BJ (cell line): ENCODE measurements around the gene EDDM13. TPM values are rescaled to one million over a fixed set of nuclear protein-coding genes. Genes with fewer than 3 reads are reported as not detected.
"Not testable (repeated sequence)": the region's sequence is repeated elsewhere in the genome, so short reads cannot be mapped to it uniquely, and the experiment has no call there.

ENCODE experiments used
- CTCF ChIA-PET: fragments of 350-600 bp; formaldehyde crosslinking; extraction: SDS; loops from one replicate; lab custom pipeline; 2021; ENCODE audit warnings: antibody characterized with exemption, inconsistent platforms; lab: Yijun Ruan, JAX
- POLR2A ChIA-PET: fragments of 300-600 bp; sonication (Branson Sonifier 250); formaldehyde crosslinking; extraction: SDS; loops from one replicate; lab custom pipeline; 2021; ENCODE audit warnings: antibody characterized with exemption; lab: Charles Lee
- DNase-seq: peaks from one replicate; pipeline ENCODE4 v3.0.0-alpha.2; 2011; ENCODE audit warnings: low read depth
- H3K27me3 ChIP-seq: 2 replicates; pipeline ENCODE4 v1.6.0; 2011; ENCODE audit warnings: low read length; ENCODE audit not compliant: control insufficient read depth, insufficient read depth
- H3K36me3 ChIP-seq: 2 replicates; pipeline ENCODE4 v1.5.1; 2011; ENCODE audit warnings: low read length; ENCODE audit not compliant: control insufficient read depth, insufficient read depth
- H3K4me3 ChIP-seq: 2 replicates; pipeline ENCODE4 v1.5.1; 2011; ENCODE audit warnings: low read depth, mild to moderate bottlenecking, control low read depth, low read length
- CTCF ChIP-seq: IDR thresholded peaks from 2 replicates; pipeline ENCODE4 v1.5.1; 2011; ENCODE audit warnings: low read depth, mild to moderate bottlenecking, control low read depth, inconsistent platforms, low read length, moderate library complexity; ENCODE audit not compliant: insufficient read depth
- polyA minus RNA-seq: library from RNA; depleted of rRNA, polyadenylated mRNA; stranded (reverse); fragments of >200 nt; gene quantifications from 2 replicates; pipeline ENCODE4 v1.2.3, GENCODE V29; 2011; rRNA and poly(A)+ RNA removed
- polyA plus RNA-seq: library from polyadenylated mRNA; depleted of rRNA; stranded (reverse); fragments of >200 nt; gene quantifications from 2 replicates; pipeline ENCODE4 v1.2.3, GENCODE V29; 2011; rRNA removed

EDDM13 gene
- polyA plus RNA-seq (not detected in 2 replicates), polyA minus RNA-seq (not detected in 2 replicates)

GRCh38 chr19:56272161-56272798 lies at the start of gene EDDM13:
EDDM13 (plus strand) TSS chr19:56272748; CDS start chr19:56272835, 87 bp downstream.
- no peaks in the 10 kb centered on the region for H3K27me3 ChIP-seq
- POLR2A ChIA-PET = no interaction called here
- DNase-seq = no peak
- H3K4me3 ChIP-seq = no peak within 1 kb of the TSS
- CTCF ChIA-PET = interaction anchor here (1.0 to 6.4 kb wide), 3 partner anchors 10 to 195 kb away, joined by 3 to 34 read pairs (median 4); no protein-coding TSS in a partner anchor
- H3K36me3 ChIP-seq = no peaks in the 10 kb centered on the region
- TF ChIP-seq CTCF = no peak

GRCh38 chr19:56222901-56223300 lies 49.6 kb upstream of the EDDM13 start:
- no peak for DNase-seq
- ChIA-PET CTCF (interaction anchor here (1.5 kb wide), 1 partner anchor 30 kb away, joined by 3 read pairs; no protein-coding TSS in a partner anchor), POLR2A (no interaction called here)
- TF ChIP-seq CTCF = no peak
- no peak overlapping the region for H3K4me3 ChIP-seq
- no peaks in the 10 kb centered on the region for H3K27me3 ChIP-seq
- H3K36me3 ChIP-seq = no peaks in the 10 kb centered on the region

- DNase-seq = no peak
- CTCF ChIA-PET = no interaction called here
- H3K27me3 ChIP-seq = no peaks in the 10 kb centered on the region
- POLR2A ChIA-PET = no interaction called here
- TF ChIP-seq CTCF = no peak
- H3K4me3 ChIP-seq = no peak overlapping the region
- H3K36me3 ChIP-seq = no peaks in the 10 kb centered on the region
Observed at GRCh38 chr19:56223481-56223880, 49.1 kb upstream of the EDDM13 start.

- Histone ChIP-seq H3K27me3 (no peaks in the 10 kb centered on the region), H3K36me3 (no peaks in the 10 kb centered on the region), H3K4me3 (no peak overlapping the region)
- DNase-seq = no peak
- ChIA-PET CTCF (interaction anchor here (0.8 kb wide), 1 partner anchor 8 kb away, joined by 3 read pairs; no protein-coding TSS in a partner anchor), POLR2A (no interaction called here)
- no peak for TF ChIP-seq CTCF
Observed at GRCh38 chr19:56245121-56245740, 27.3 kb upstream of the EDDM13 start.

GRCh38 chr19:56245764-56246163 lies 26.8 kb upstream of the EDDM13 start:
- H3K27me3 ChIP-seq, H3K36me3 ChIP-seq, CTCF ChIA-PET, POLR2A ChIA-PET, DNase-seq, H3K4me3 ChIP-seq: not testable (repeated sequence)

GRCh38 chr19:56248736-56249338 lies 23.7 kb upstream of the EDDM13 start:
- H3K4me3 ChIP-seq, H3K27me3 ChIP-seq, H3K36me3 ChIP-seq, DNase-seq, POLR2A ChIA-PET: not testable (repeated sequence)
- CTCF ChIA-PET = interaction anchor here (1.4 to 8.0 kb wide), 3 partner anchors 17 to 172 kb away, joined by 4 to 122 read pairs (median 65); no protein-coding TSS in a partner anchor
